GM23338 (cell line): ENCODE measurements around the gene CYTH1. TPM values are rescaled to one million over a fixed set of nuclear protein-coding genes. Genes with fewer than 3 reads are reported as not detected.

ENCODE experiments used
- ATAC-seq: fragments of 200-7000 bp; cut with Tn5 transposase; 3 replicates; pipeline ENCODE4 v1.9.1; 2020
- DNase-seq: peaks from one replicate; pipeline ENCODE4 v3.0.0-alpha.2; 2015; ENCODE audit warnings: low spot score
- H2AFZ ChIP-seq: fragments of 200-600 bp; sonication (generic); 2 replicates; pipeline ENCODE4 v1.8.0; 2016; ENCODE audit warnings: antibody characterized with exemption, mild to moderate bottlenecking, moderate library complexity
- H3F3A ChIP-seq: fragments of 200-600 bp; sonication (generic); replicated peaks from 2 replicates; pipeline ENCODE4 v1.8.0; 2017; ENCODE audit warnings: antibody characterized with exemption, mixed run types, low read depth
- H3K27ac ChIP-seq: fragments of 200-600 bp; sonication (generic); 2 replicates; pipeline ENCODE4 v1.6.1; 2016; ENCODE audit warnings: low read depth
- H3K27me3 ChIP-seq: fragments of 200-600 bp; sonication (generic); 2 replicates; pipeline ENCODE4 v1.8.0; 2016; ENCODE audit warnings: mild to moderate bottlenecking, mixed run types, moderate library complexity; ENCODE audit not compliant: insufficient read depth
- H3K36me3 ChIP-seq: fragments of 200-600 bp; sonication (generic); 2 replicates; pipeline ENCODE4 v1.8.0; 2016; ENCODE audit warnings: mild to moderate bottlenecking; ENCODE audit not compliant: insufficient read depth
- H3K4me1 ChIP-seq: fragments of 200-600 bp; sonication (generic); 2 replicates; pipeline ENCODE4 v1.8.0; 2016; ENCODE audit warnings: mild to moderate bottlenecking, moderate library complexity; ENCODE audit not compliant: insufficient read depth
- H3K4me2 ChIP-seq: fragments of 200-600 bp; sonication (generic); 2 replicates; pipeline ENCODE4 v1.7.1; 2017; ENCODE audit warnings: mixed run types
- H3K4me3 ChIP-seq: fragments of 200-600 bp; sonication (generic); 2 replicates; pipeline ENCODE4 v1.6.1; 2016; ENCODE audit warnings: mixed run types
- H3K79me2 ChIP-seq: fragments of 200-600 bp; sonication (generic); replicated peaks from 2 replicates; pipeline ENCODE4 v1.8.0; 2017; ENCODE audit warnings: mild to moderate bottlenecking; ENCODE audit not compliant: insufficient read depth
- H3K9me2 ChIP-seq: fragments of 200-600 bp; sonication (generic); 2 replicates; pipeline ENCODE4 v1.8.0; 2017; ENCODE audit not compliant: insufficient read depth
- H4K20me1 ChIP-seq: fragments of 200-600 bp; sonication (generic); replicated peaks from 2 replicates; pipeline ENCODE4 v1.8.0; 2017; ENCODE audit warnings: mild to moderate bottlenecking; ENCODE audit not compliant: insufficient read depth
- H3K27ac Mint-ChIP-seq: 2 replicates; pipeline ENCODE4 v1.8.0; 2020; ENCODE audit warnings: inconsistent platforms, mild to moderate bottlenecking, moderate library complexity, mixed read lengths
- H3K27me3 Mint-ChIP-seq: 3 replicates; pipeline ENCODE4 v1.8.0; 2022; ENCODE audit warnings: low read depth, mild to moderate bottlenecking, moderate library complexity, mixed read lengths, inconsistent platforms; ENCODE audit not compliant: insufficient read depth, poor library complexity
- H3K36me3 Mint-ChIP-seq: 3 replicates; pipeline ENCODE4 v1.8.0; 2021; ENCODE audit warnings: low read depth, mild to moderate bottlenecking, inconsistent platforms, moderate library complexity, mixed read lengths
- H3K4me1 Mint-ChIP-seq: 3 replicates; pipeline ENCODE4 v1.8.0; 2020; ENCODE audit warnings: mild to moderate bottlenecking, inconsistent platforms, mixed read lengths
- H3K4me3 Mint-ChIP-seq: 3 replicates; pipeline ENCODE4 v1.8.0; 2021; ENCODE audit warnings: moderate library complexity, mild to moderate bottlenecking, inconsistent platforms, mixed read lengths
- H3K9me3 Mint-ChIP-seq: 3 replicates; pipeline ENCODE4 v1.8.0; 2020; ENCODE audit warnings: moderate library complexity, mild to moderate bottlenecking, inconsistent platforms, mixed read lengths
- CREB1 ChIP-seq: fragments of 250-450 bp; sonication (Bioruptor Pico); IDR thresholded peaks from 2 replicates; pipeline ENCODE4 v1.5.0; 2020; ENCODE audit warnings: low read depth, mild to moderate bottlenecking, moderate library complexity
- CTCF ChIP-seq, 2 experiments: fragments of 200-600 bp in 1 of 2; sonication (generic) in 1 of 2; conservative IDR thresholded peaks; 2 replicates each; pipeline versions ENCODE4 v1.5.1 to v1.6.1; 2016 to 2017; ENCODE audit warnings: antibody characterized with exemption in 2 of 2, low read depth in 2 of 2, mild to moderate bottlenecking in 2 of 2, moderate library complexity in 1 of 2
- EZH2 ChIP-seq: fragments of 200-600 bp; sonication (generic); IDR thresholded peaks from one replicate; pipeline ENCODE4 v1.8.0; 2017; ENCODE audit warnings: antibody characterized with exemption, mild to moderate bottlenecking, low read depth; ENCODE audit not compliant: unreplicated experiment
- REST ChIP-seq: IDR thresholded peaks from one replicate; pipeline ENCODE4 v1.6.1; 2018; ENCODE audit warnings: antibody characterized with exemption; ENCODE audit not compliant: unreplicated experiment
- ZNF114 ChIP-seq: fragments of 250-450 bp; sonication (Bioruptor Pico); IDR thresholded peaks from 2 replicates; pipeline ENCODE4 v1.5.0; 2020; ENCODE audit warnings: mild to moderate bottlenecking, moderate library complexity
- ZNF462 ChIP-seq: fragments of 250-450 bp; sonication (Bioruptor Pico); IDR thresholded peaks from 2 replicates; pipeline ENCODE4 v1.5.0; 2020; ENCODE audit warnings: mild to moderate bottlenecking, moderate library complexity
- polyA plus RNA-seq: library from polyadenylated mRNA; unstranded; fragments of >200 nt; fragmentation: Nextera tagmentation; extraction: Ambion mirVana; gene quantifications from 2 replicates; pipeline ENCODE4 v1.2.1, GENCODE V29; 2016
- total RNA-seq: library from RNA; depleted of rRNA; stranded (reverse); fragments of >200 nt; shearing (Covaris generic); gene quantifications from 2 replicates; pipeline ENCODE4 v1.2.3, GENCODE V29; 2014

CYTH1 gene
- total and polyA plus RNA-seq, 2 experiments from 2014 or later = 13.8 to 14.5 TPM

- H3K4me3 ChIP-seq = no peak overlapping the region
- H3K9me3 Mint-ChIP-seq = no peaks in the 10 kb centered on the region
Observed at GRCh38 chr17:78763561-78763960, 18.5 kb downstream of the CYTH1 start.

GRCh38 chr17:78761789-78762406 lies 20.2 kb downstream of the CYTH1 start:
- Histone ChIP-seq H3K36me3 (no peaks in the 10 kb centered on the region), H3K27ac (no peak overlapping the region), H2AFZ (no peak overlapping the region), H3K27me3 (no peaks in the 10 kb centered on the region), H3K4me2 (no peak overlapping the region), H3K9me2 (no peaks in the 10 kb centered on the region), H4K20me1 (peaks cover 13% of the 10 kb centered on the region; the same call in 1 of the 2 replicates), H3K79me2 (peaks cover 16% of the 10 kb centered on the region), H3F3A (no peaks in the 10 kb centered on the region), H3K4me3 (no peak overlapping the region), H3K4me1 (no peaks in the 10 kb centered on the region)
- peaks cover 10% of the 10 kb centered on the region; the same call in 2 of the 3 replicates for H3K4me1 Mint-ChIP-seq
- no peak overlapping the region for H3K27ac Mint-ChIP-seq
- H3K4me3 Mint-ChIP-seq = no peak overlapping the region
- peaks cover 2% of the 10 kb centered on the region for H3K27me3 Mint-ChIP-seq
- H3K9me3 Mint-ChIP-seq = no peaks in the 10 kb centered on the region
- ATAC-seq = no peak
- DNase-seq = no peak
- no peaks in the 10 kb centered on the region for H3K36me3 Mint-ChIP-seq
- TF ChIP-seq EZH2 = no peak
- no peak for TF ChIP-seq ZNF114 (CRISPR knock-in tag)
- no peak for TF ChIP-seq CREB1 (CRISPR knock-in tag)
- TF ChIP-seq REST = no peak
- no peak for TF ChIP-seq ZNF462 (CRISPR knock-in tag)

More at GRCh38 chr17:78763561-78763960, 18.5 kb downstream of the CYTH1 start:
- H3F3A ChIP-seq = no peaks in the 10 kb centered on the region
- DNase-seq (no peak), ATAC-seq (no peak)
- peaks cover 8% of the 10 kb centered on the region; the same call in 2 of the 3 replicates for H3K4me1 Mint-ChIP-seq
- no peak for TF ChIP-seq CTCF (conservative IDR thresholded peaks at IDR 0.05; ENCODE audit: low read depth in 2 of 2)
- no peak for TF ChIP-seq CREB1 (CRISPR knock-in tag)
- H3K9me2 ChIP-seq = no peaks in the 10 kb centered on the region
- H3K27me3 Mint-ChIP-seq = peaks cover 2% of the 10 kb centered on the region
- no peak overlapping the region for H2AFZ ChIP-seq
- H3K36me3 Mint-ChIP-seq = no peaks in the 10 kb centered on the region
- H3K4me1 ChIP-seq = no peaks in the 10 kb centered on the region
- no peak overlapping the region for H3K4me2 ChIP-seq
- H3K27me3 ChIP-seq = no peaks in the 10 kb centered on the region
- H3K36me3 ChIP-seq = no peaks in the 10 kb centered on the region
- H3K4me3 Mint-ChIP-seq = no peak overlapping the region
- peaks cover 16% of the 10 kb centered on the region for H3K79me2 ChIP-seq
- no peak overlapping the region for H3K27ac Mint-ChIP-seq
- peaks cover 21% of the 10 kb centered on the region for H4K20me1 ChIP-seq
- H3K27ac ChIP-seq = no peak overlapping the region
